Hippocampal formation (tissue), 2 donors: ENCODE measurements around the gene PRSS53.

Experiments used
- DNase-seq, 2 donors: peaks; one replicate each; lab custom pipeline; 2025; lab: John Stamatoyannopoulos, UW

The PRSS53 gene

DNA sequence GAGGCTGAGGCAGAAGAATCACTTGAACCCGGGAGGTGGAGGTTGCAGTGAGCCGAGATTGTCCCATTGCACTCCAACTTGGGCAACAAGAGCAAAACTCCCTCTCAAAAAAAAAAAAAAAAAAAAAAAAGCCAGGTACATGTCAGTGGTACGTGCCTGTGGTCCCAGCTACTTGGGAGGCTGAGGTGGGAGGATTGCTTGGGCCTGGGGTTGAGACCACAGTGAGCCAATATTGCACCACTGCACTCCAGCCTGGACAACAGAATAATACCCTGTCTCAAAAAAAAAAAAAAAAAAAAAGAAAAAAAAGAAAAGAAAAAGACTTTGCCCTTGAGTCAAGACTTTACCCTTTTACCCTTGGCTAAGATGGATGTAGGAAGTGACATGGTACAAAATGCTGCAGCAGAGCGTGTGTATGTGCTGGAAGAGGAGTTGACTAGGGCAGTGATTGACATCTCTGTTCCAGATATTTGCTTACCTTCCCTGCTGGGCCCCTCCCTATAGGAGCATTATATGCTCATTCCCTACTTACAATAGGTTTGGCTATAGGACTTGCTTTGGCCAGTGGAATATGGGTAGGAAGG is 44.8 kb downstream of the PRSS53 start:
- DNase-seq, result no peak

DNA sequence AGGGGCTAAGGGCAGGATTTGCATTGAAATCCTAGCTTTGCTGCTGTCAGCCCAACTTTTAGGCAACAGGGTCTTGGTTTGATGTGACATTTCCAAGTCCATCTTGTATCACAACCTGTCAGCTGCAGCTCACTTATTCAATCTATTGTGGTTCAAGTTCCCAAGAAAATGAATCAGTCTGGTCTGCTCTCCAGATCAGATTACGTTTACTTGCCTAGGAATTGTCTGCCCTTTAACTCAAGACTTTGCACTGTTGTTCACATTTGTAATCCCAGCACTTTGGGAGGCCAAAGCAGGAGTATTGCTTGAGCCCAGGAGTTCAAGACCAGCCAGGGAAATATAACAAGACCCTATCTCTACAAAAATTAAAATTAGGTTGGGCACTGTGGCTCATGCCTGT is 45.4 kb downstream of the PRSS53 start:
- DNase-seq, result no peak

DNA sequence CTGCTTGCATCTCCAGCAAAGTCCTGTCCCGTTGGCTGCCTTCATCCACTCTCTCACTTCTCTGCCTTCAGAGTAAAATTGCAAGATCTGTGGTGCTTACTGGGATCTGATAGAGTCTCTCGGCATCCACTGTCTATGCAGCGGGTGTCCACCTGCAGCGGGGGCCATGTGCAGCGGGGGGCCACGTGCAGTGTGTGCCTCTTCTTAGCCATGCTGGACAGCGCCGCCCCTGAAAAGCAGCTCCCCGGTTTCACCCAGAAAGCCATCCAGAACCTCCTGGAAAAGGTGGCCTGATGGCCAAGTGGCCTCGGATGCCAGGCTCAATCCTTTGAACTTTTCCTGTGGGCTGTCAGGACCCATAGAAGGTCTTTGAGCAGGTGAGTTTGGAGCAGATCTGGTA is 45.9 kb downstream of the PRSS53 start:
- no peak for DNase-seq

DNA sequence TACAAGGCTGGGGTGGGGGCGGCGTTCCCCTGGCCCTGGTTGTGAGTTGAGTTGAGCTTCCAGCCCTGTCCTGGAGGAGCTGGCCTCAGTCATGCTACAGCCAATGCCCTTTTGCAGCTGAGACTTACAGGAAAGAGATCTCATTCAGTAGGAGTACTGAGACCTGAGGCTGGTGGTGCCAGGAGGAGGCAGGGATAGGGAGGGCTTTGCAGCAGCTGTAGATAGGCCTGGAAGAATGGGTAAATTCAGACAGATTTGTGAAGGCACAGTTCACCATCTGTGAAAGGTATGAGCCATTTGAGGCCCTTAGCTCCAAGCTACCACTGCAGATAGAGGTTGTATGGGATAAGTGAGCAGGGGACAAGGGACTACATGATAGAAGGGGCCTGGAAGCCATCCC is 49.8 kb downstream of the PRSS53 start:
- DNase-seq, result no peak

DNA sequence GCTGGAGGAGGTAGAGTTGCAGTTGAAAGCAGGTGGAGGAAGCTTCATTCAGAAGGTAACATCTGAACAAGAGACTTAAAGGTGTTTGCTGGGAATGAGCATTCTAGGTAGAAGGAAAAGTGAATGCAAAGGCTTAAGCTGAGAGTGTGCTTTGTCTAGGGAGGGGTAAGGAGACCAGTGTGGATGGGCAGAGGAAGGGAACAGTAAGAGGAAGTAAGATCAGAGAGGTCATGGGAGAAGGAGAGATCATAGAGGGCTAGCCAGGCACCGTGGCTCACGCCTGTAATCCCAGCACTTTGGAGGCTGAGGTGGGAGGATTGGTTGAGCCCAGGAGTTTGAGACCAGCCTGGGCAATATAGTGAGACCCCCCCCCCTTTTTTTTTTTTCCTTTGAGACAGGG is 52.1 kb downstream of the PRSS53 start:
- no peak for DNase-seq

DNA sequence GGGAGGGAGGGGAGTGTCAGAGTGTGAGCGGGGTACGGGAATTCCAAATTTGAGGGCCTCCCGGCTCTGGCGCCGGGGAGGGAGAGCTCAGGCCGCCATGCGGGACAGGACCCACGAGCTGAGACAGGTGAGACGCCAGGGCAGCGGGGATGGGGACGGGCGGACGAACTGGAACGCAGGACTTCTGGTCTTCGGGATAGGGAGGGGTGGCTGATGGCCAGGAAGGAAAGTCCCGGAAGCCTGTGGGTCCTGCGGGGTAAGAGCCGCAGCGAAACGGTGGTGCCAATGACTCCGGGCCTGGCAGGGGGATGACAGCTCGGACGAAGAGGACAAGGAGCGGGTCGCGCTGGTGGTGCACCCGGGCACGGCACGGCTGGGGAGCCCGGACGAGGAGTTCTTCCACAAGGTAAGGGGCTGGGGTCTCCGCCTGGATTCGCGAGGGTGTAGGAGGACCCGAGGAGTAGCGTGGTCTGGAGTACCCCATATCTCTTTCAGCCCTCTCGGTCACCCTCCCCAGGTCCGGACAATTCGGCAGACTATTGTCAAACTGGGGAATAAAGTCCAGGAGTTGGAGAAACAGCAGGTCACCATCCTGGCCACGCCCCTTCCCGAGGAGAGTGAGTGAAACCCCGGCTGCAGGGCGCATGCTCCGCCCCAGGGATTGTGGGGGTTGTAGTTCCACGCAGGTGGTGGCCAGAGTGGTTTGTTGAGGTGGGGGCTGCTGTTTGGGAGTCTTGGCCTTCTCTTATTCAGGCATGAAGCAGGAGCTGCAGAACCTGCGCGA is 54.8 kb downstream of the PRSS53 start:
- DNase-seq, result peak; percentile 70 to 82
